ENCODE data around the gene BCAS3.

Gene BCAS3

GRCh38 chr17:61201211-61201610, 523.6 kb downstream of the BCAS3 start:
- ATAC-seq: no peak
- no peak for DNase-seq
- Mint-ChIP-seq H3K36me3 (ENCODE audit: low read depth) (no peaks in the 10 kb centered on the region), H3K4me3 (no peak overlapping the region), H3K4me1 (no peaks in the 10 kb centered on the region), H3K27me3 (no peaks in the 10 kb centered on the region), H3K27ac (no peak overlapping the region), H3K9me3 (no peaks in the 10 kb centered on the region)

DNA sequence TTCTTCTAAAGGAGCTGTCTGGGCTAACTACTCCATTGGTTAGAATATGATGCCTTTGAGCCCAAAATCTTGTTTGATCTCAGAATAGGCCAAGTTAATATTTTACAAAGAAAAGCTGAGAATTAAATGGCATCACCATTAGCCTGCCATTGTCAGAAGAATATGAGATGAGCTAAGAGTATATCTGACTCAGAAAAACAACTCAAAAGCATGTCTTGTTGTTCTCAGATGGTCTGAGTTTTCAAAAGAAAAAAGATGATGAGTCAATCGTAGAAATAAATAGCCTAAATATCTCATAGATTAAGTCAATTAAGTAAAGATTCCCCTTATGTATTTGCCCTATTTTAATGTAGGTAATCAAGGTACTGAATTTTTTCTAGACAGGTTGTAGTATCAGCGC, 524.9 kb downstream of the BCAS3 start:
- Mint-ChIP-seq H3K4me3 (no peak overlapping the region), H3K9me3 (no peaks in the 10 kb centered on the region)
- ATAC-seq: no peak

GRCh38 chr17:61203671-61204131, 526.0 kb downstream of the BCAS3 start:
- Mint-ChIP-seq H3K4me1 (no peaks in the 10 kb centered on the region), H3K27ac (no peak overlapping the region), H3K9me3 (no peaks in the 10 kb centered on the region), H3K4me3 (no peak overlapping the region), H3K27me3 (no peaks in the 10 kb centered on the region), H3K36me3 (ENCODE audit: low read depth) (no peaks in the 10 kb centered on the region)
- no peak for DNase-seq
- ATAC-seq: no peak

More for the DNA sequence above, 524.9 kb downstream of the BCAS3 start:
- no peaks in the 10 kb centered on the region for H3K4me1 Mint-ChIP-seq
- H3K27ac Mint-ChIP-seq: no peak overlapping the region
- DNase-seq: no peak
- no peaks in the 10 kb centered on the region for H3K36me3 Mint-ChIP-seq (ENCODE audit: low read depth)
- no peaks in the 10 kb centered on the region for H3K27me3 Mint-ChIP-seq

DNA sequence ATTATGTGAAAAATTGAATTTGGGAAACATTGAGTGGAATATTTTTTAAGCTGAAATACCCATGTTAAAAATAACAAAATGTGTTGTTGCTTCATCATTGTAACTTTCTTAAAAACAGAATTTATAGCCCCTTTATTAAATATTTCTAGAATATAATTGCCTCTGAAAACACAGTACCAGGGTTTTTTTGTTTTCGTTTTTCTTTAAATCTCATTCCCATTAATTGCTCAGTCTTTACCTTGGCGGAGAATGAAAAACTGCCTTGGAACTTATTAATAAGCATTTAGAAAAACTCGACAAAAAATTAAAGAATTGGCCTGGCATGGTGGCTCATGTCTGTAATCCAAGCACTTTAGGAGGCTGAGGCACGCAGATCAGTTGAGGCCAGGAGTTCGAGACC, 526.8 kb downstream of the BCAS3 start:
- no peak for DNase-seq
- Mint-ChIP-seq H3K36me3 (ENCODE audit: low read depth) (no peaks in the 10 kb centered on the region), H3K4me3 (no peak overlapping the region), H3K27me3 (no peaks in the 10 kb centered on the region), H3K27ac (no peak overlapping the region), H3K4me1 (no peaks in the 10 kb centered on the region), H3K9me3 (no peaks in the 10 kb centered on the region)
- no peak for ATAC-seq

- Mint-ChIP-seq H3K27me3 (no peaks in the 10 kb centered on the region), H3K27ac (no peak overlapping the region), H3K36me3 (ENCODE audit: low read depth) (no peaks in the 10 kb centered on the region), H3K4me3 (no peak overlapping the region), H3K9me3 (no peaks in the 10 kb centered on the region), H3K4me1 (no peaks in the 10 kb centered on the region)
- DNase-seq (no peak), ATAC-seq (no peak)
Observed at GRCh38 chr17:61205401-61205800, 527.8 kb downstream of the BCAS3 start.

DNA sequence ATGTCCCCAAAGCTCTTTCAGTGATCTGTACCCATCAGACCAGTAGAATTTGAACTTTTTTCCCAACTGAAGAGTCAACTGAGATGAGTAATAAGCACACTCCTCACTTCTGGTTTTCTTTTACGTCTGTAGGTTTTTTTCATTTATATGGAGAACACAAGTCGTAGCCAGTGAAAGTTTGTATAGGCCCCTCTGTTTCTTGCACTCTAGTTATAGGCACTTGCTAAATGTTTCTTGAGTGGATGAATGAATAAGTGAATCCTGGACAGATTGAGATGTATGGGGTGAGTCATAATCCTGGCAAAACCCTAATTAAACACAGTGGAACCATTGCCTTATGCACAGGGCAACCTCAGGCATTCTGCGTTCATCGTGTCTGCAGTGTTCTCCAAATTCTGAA, 528.3 kb downstream of the BCAS3 start:
- DNase-seq (no peak), ATAC-seq (no peak)
- Mint-ChIP-seq H3K27ac (no peak overlapping the region), H3K4me3 (no peak overlapping the region), H3K27me3 (no peaks in the 10 kb centered on the region), H3K9me3 (no peaks in the 10 kb centered on the region), H3K4me1 (no peaks in the 10 kb centered on the region), H3K36me3 (ENCODE audit: low read depth) (no peaks in the 10 kb centered on the region)

- no peak overlapping the region for H3K4me3 Mint-ChIP-seq
- no peak for ATAC-seq
- no peak overlapping the region for H3K27ac Mint-ChIP-seq
- H3K36me3 Mint-ChIP-seq (ENCODE audit: low read depth): no peaks in the 10 kb centered on the region
- no peaks in the 10 kb centered on the region for H3K9me3 Mint-ChIP-seq
- DNase-seq: no peak
- H3K4me1 Mint-ChIP-seq: no peaks in the 10 kb centered on the region
- H3K27me3 Mint-ChIP-seq: no peaks in the 10 kb centered on the region
Observed at GRCh38 chr17:61206922-61207321, 529.3 kb downstream of the BCAS3 start.

- no peak for DNase-seq
- H3K27me3 Mint-ChIP-seq: no peaks in the 10 kb centered on the region
- H3K36me3 Mint-ChIP-seq (ENCODE audit: low read depth): no peaks in the 10 kb centered on the region
- no peak overlapping the region for H3K4me3 Mint-ChIP-seq
- ATAC-seq: no peak
- no peaks in the 10 kb centered on the region for H3K9me3 Mint-ChIP-seq
- no peak overlapping the region for H3K27ac Mint-ChIP-seq
- no peaks in the 10 kb centered on the region for H3K4me1 Mint-ChIP-seq
Observed at GRCh38 chr17:61208301-61209105, 530.9 kb downstream of the BCAS3 start.

DNA sequence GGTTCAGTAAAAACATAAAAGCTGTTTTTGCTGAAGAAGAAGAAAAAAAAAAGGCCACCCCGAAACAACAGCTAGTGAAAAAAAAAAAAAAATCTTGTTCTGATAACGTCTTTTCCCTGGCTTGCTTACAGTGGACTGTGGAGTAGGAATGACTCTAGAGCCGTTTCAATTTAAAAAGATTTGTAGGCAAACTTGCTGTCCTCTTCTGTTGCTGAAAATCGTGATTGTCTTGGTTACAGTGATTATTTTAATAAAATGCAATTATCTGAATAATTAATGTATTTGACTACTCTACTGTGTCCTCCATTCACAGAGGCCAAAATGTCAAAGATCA, 531.4 kb downstream of the BCAS3 start:
- Mint-ChIP-seq H3K36me3 (ENCODE audit: low read depth) (no peaks in the 10 kb centered on the region), H3K9me3 (no peaks in the 10 kb centered on the region), H3K4me3 (no peak overlapping the region), H3K27me3 (no peaks in the 10 kb centered on the region), H3K4me1 (no peaks in the 10 kb centered on the region), H3K27ac (no peak overlapping the region)
- DNase-seq: no peak
- ATAC-seq: no peak

DNA sequence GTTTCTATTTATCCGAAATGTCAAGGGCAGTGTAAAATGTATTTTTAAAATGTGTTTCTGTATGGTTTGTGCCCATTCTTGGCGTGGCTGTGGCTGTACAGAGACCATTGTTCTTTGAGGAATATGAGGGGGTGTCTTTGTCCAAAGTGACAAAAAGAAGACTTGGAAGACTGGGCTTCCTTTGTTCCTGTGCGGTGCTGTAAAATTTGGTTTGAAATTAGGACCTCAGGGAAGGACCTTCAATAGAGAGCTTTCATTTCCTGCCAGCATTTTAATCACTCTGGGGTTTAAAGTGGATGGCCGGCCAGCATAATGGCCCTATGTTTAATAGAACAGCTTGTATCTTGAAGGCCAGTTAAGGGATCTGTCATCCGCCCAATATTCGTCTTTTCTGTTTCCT, 531.9 kb downstream of the BCAS3 start:
- H3K9me3 Mint-ChIP-seq: no peaks in the 10 kb centered on the region
- no peaks in the 10 kb centered on the region for H3K36me3 Mint-ChIP-seq (ENCODE audit: low read depth)
- no peak overlapping the region for H3K27ac Mint-ChIP-seq
- H3K4me3 Mint-ChIP-seq: no peak overlapping the region
- H3K4me1 Mint-ChIP-seq: no peaks in the 10 kb centered on the region
- no peak for ATAC-seq
- no peaks in the 10 kb centered on the region for H3K27me3 Mint-ChIP-seq
- no peak for DNase-seq

DNA sequence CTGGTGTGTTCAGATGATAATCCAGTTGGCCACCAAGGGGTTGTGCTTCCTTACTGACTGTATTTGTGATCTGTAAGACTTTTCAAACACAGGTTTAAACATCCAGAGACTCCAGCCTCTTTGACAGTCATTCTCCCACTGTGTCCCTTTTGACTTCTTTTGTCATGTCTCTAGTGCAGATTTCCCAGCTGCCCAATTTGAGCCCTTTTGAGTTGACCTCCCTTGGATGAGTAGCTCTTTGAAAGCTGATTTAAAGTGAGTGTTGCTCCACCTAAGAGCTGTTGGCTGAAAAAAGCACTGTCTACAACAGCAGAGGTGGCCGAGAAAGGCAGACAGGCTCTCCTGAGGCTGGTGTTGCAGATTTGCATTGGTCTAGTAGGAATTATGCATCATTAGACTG, 533.6 kb downstream of the BCAS3 start:
- H3K4me3 Mint-ChIP-seq: no peak overlapping the region
- no peaks in the 10 kb centered on the region for H3K36me3 Mint-ChIP-seq (ENCODE audit: low read depth)
- H3K27me3 Mint-ChIP-seq: no peaks in the 10 kb centered on the region
- ATAC-seq (no peak), DNase-seq (no peak)
- H3K4me1 Mint-ChIP-seq: no peaks in the 10 kb centered on the region
- no peak overlapping the region for H3K27ac Mint-ChIP-seq
- H3K9me3 Mint-ChIP-seq: no peaks in the 10 kb centered on the region

GRCh38 chr17:61212655-61213054, 535.0 kb downstream of the BCAS3 start:
- Mint-ChIP-seq H3K36me3 (ENCODE audit: low read depth) (no peaks in the 10 kb centered on the region), H3K4me1 (no peaks in the 10 kb centered on the region), H3K27ac (no peak overlapping the region), H3K27me3 (no peaks in the 10 kb centered on the region), H3K9me3 (no peaks in the 10 kb centered on the region), H3K4me3 (no peak overlapping the region)
- DNase-seq (no peak), ATAC-seq (no peak)

DNA sequence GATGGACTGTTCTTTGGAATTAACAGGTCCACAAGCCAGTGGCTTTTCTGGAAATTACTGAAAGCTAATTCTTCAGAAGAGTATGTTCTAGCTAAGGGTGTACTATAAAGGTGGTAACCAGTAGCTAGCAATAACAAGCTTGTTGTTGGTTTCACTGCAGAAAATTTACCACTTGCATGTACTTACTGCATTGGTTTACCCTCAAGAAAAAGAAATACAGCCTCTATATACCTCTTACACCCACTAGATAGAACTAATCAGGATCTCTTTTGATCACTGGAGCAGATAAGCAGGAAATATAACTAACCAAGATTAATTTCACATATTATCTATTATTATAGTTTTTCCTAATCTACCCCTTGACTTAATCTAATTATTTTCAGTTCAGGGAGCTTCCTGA, 537.1 kb downstream of the BCAS3 start:
- Mint-ChIP-seq H3K27ac (no peak overlapping the region), H3K4me1 (peaks cover 5% of the 10 kb centered on the region), H3K9me3 (no peaks in the 10 kb centered on the region), H3K36me3 (ENCODE audit: low read depth) (no peaks in the 10 kb centered on the region), H3K4me3 (no peak overlapping the region), H3K27me3 (no peaks in the 10 kb centered on the region)
- ATAC-seq: no peak
- DNase-seq: no peak

- H3K4me1 Mint-ChIP-seq: peaks cover 12% of the 10 kb centered on the region
Observed at GRCh38 chr17:61216066-61216465, 538.4 kb downstream of the BCAS3 start.

GRCh38 chr17:61217878-61218437, 540.3 kb downstream of the BCAS3 start:
- Mint-ChIP-seq H3K36me3 (ENCODE audit: low read depth) (no peaks in the 10 kb centered on the region), H3K27ac (no peak overlapping the region), H3K9me3 (no peaks in the 10 kb centered on the region), H3K4me1 (peaks cover 31% of the 10 kb centered on the region), H3K27me3 (no peaks in the 10 kb centered on the region), H3K4me3 (no peak overlapping the region)
- ATAC-seq (no peak), DNase-seq (no peak)

More at GRCh38 chr17:61216066-61216465, 538.4 kb downstream of the BCAS3 start:
- Mint-ChIP-seq H3K9me3 (no peaks in the 10 kb centered on the region), H3K27ac (no peak overlapping the region), H3K4me3 (no peak overlapping the region), H3K27me3 (no peaks in the 10 kb centered on the region), H3K36me3 (ENCODE audit: low read depth) (no peaks in the 10 kb centered on the region)
- ATAC-seq: no peak
- DNase-seq: no peak

Measured in activated naive CD8-positive, alpha-beta T cell treated with anti-CD3 and anti-CD28 coated beads, Interleukin-2, amount 50 U/mL, for 24 hours (primary cell).